G401 (cell line): ENCODE measurements around the gene B4GALNT4. TPM values are rescaled to one million over a fixed set of nuclear protein-coding genes. Genes with fewer than 3 reads are reported as not detected.

Source experiments
- DNase-seq: peaks from one replicate; pipeline ENCODE4 v3.0.0-alpha.2; 2015; ENCODE audit warnings: low spot score
- in situ Hi-C: cut with HindIII; loops from 2 replicates; pipeline ENCODE4 v1.10.0; 2016; ENCODE audit warnings: low sequenced_read_pairs, mixed read lengths
- total RNA-seq: library from RNA; depleted of rRNA; stranded (reverse); fragments of >200 nt; shearing (Covaris generic); gene quantifications from 2 replicates; pipeline ENCODE4 v1.2.3, GENCODE V29; 2014; rRNA removed

B4GALNT4 gene
- total RNA-seq, 1 experiment from 2014 or later: 32.1 TPM

GRCh38 chr11:429391-429790 is 60.1 kb downstream of the B4GALNT4 start:
- in situ Hi-C loops: no loop called here
- no peak for DNase-seq

GRCh38 chr11:429931-430456 is 60.7 kb downstream of the B4GALNT4 start:
- DNase-seq: no peak
- in situ Hi-C loops: no loop called here

Other genes with a start within 250 kb of the B4GALNT4 start
- not detected in 2 replicates for gene SCGB1C1, start 176.4 kb upstream of the B4GALNT4 start, total RNA-seq
- gene BET1L, start 162.1 kb upstream of the B4GALNT4 start, total RNA-seq: 18.3 and 29.3 TPM in 2 replicates
- 98.9 and 101 TPM in 2 replicates for gene RIC8A, start 161.8 kb upstream of the B4GALNT4 start, total RNA-seq
- 19.3 and 22.5 TPM in 2 replicates for gene SIRT3, start 133.2 kb upstream of the B4GALNT4 start, total RNA-seq
- gene PSMD13, start 132.5 kb upstream of the B4GALNT4 start, total RNA-seq: 175 and 208 TPM in 2 replicates
- gene NLRP6, start 91.1 kb upstream of the B4GALNT4 start, total RNA-seq: not detected in 2 replicates
- 18.8 and 20.4 TPM in 2 replicates for gene PGGHG, start 80.4 kb upstream of the B4GALNT4 start, total RNA-seq
- gene IFITM5, start 70.0 kb upstream of the B4GALNT4 start, total RNA-seq: not detected in 2 replicates
- 7.8 and 31.3 TPM in 2 replicates for gene IFITM2, start 61.7 kb upstream of the B4GALNT4 start, total RNA-seq
- 76.4 and 108 TPM in 2 replicates for gene IFITM1, start 55.5 kb upstream of the B4GALNT4 start, total RNA-seq
- gene IFITM3, start 48.6 kb upstream of the B4GALNT4 start, total RNA-seq: 36.2 and 45.8 TPM in 2 replicates
- gene PKP3, start 24.7 kb downstream of the B4GALNT4 start, total RNA-seq: 1.1 and 7.9 TPM in 2 replicates
- gene SIGIRR, start 45.5 kb downstream of the B4GALNT4 start, total RNA-seq: 20.6 and 31.9 TPM in 2 replicates
- gene ANO9, start 72.5 kb downstream of the B4GALNT4 start, total RNA-seq: 0.31 and 0.98 TPM in 2 replicates
- 78.1 and 84.1 TPM in 2 replicates for gene PTDSS2, start 80.8 kb downstream of the B4GALNT4 start, total RNA-seq
- 164 and 168 TPM in 2 replicates for gene RNH1, start 137.7 kb downstream of the B4GALNT4 start, total RNA-seq
- 51.7 and 60.1 TPM in 2 replicates for gene HRAS, start 166.1 kb downstream of the B4GALNT4 start, total RNA-seq
- 0.03 and 1.0 TPM in 2 replicates for gene LRRC56, start 168.0 kb downstream of the B4GALNT4 start, total RNA-seq
- gene LMNTD2, start 191.2 kb downstream of the B4GALNT4 start, total RNA-seq: 2.0 and 2.1 TPM in 2 replicates
- gene RASSF7, start 191.5 kb downstream of the B4GALNT4 start, total RNA-seq: 43.1 and 107 TPM in 2 replicates
- gene PHRF1, start 207.0 kb downstream of the B4GALNT4 start, total RNA-seq: 34.8 and 39.3 TPM in 2 replicates
- gene IRF7, start 246.5 kb downstream of the B4GALNT4 start, total RNA-seq: 1.1 and 3.6 TPM in 2 replicates